BE2C (cell line): ENCODE data around the gene P3H4.

Experiments
- DNase-seq: peaks from one replicate; pipeline ENCODE4 v3.0.0-alpha.2; 2020
- H3K27me3 ChIP-seq: fragments of 250-450 bp; sonication (Bioruptor Pico); 2 replicates; pipeline ENCODE4 v1.5.1; 2020; ENCODE audit warnings: mild to moderate bottlenecking
- H3K36me3 ChIP-seq: fragments of 250-450 bp; sonication (Bioruptor Pico); 2 replicates; pipeline ENCODE4 v1.5.1; 2020; ENCODE audit warnings: mild to moderate bottlenecking
- H3K4me1 ChIP-seq: fragments of 250-450 bp; sonication (Bioruptor Pico); 2 replicates; pipeline ENCODE4 v1.5.1; 2020
- H3K4me3 ChIP-seq: 2 replicates; pipeline ENCODE4 v1.5.1; 2011; ENCODE audit warnings: low read depth, low read length
- H3K9me3 ChIP-seq: fragments of 250-450 bp; sonication (Bioruptor Pico); 2 replicates; pipeline ENCODE4 v1.5.1; 2020
- CTCF ChIP-seq: IDR thresholded peaks from 2 replicates; pipeline ENCODE4 v1.5.1; 2012; ENCODE audit warnings: mild to moderate bottlenecking, low read depth, low read length

P3H4 gene

GRCh38 chr17:41794540-41794975, 17.2 kb downstream of the P3H4 start:
- Histone ChIP-seq H3K36me3 (no peaks in the 10 kb centered on the region), H3K27me3 (no peaks in the 10 kb centered on the region), H3K9me3 (no peaks in the 10 kb centered on the region), H3K4me1 (peaks cover 14% of the 10 kb centered on the region), H3K4me3 (no peak overlapping the region)
- DNase-seq, result no peak
- TF ChIP-seq CTCF, result no peak

GRCh38 chr17:41793784-41794539, 17.8 kb downstream of the P3H4 start:
- Histone ChIP-seq H3K9me3 (no peaks in the 10 kb centered on the region), H3K4me3 (no peak overlapping the region), H3K36me3 (no peaks in the 10 kb centered on the region), H3K27me3 (no peaks in the 10 kb centered on the region), H3K4me1 (peaks cover 14% of the 10 kb centered on the region)
- TF ChIP-seq CTCF, result no peak
- no peak for DNase-seq

GRCh38 chr17:41792845-41793783, 18.6 kb downstream of the P3H4 start:
- TF ChIP-seq CTCF, result no peak
- Histone ChIP-seq H3K9me3 (no peaks in the 10 kb centered on the region), H3K4me3 (no peak overlapping the region), H3K4me1 (peaks cover 14% of the 10 kb centered on the region), H3K36me3 (no peaks in the 10 kb centered on the region), H3K27me3 (no peaks in the 10 kb centered on the region)
- peak; percentile 52 for DNase-seq

- Histone ChIP-seq H3K9me3 (no peaks in the 10 kb centered on the region), H3K4me1 (peaks cover 4% of the 10 kb centered on the region), H3K36me3 (no peaks in the 10 kb centered on the region), H3K4me3 (no peak overlapping the region), H3K27me3 (no peaks in the 10 kb centered on the region)
- DNase-seq, result no peak
- no peak for TF ChIP-seq CTCF
Measured at GRCh38 chr17:41787021-41787418, 24.7 kb downstream of the P3H4 start.

- H3K9me3 ChIP-seq, result no peaks in the 10 kb centered on the region
- peak; percentile 100 for DNase-seq
- no peaks in the 10 kb centered on the region for H3K27me3 ChIP-seq
- no peaks in the 10 kb centered on the region for H3K36me3 ChIP-seq
- H3K4me3 ChIP-seq, result peak within 1 kb of the TSS; percentile 61
- peak; percentile 46 for TF ChIP-seq CTCF
- H3K4me1 ChIP-seq, result peaks cover 7% of the 10 kb centered on the region
Measured at GRCh38 chr17:41786227-41787020, 25.3 kb downstream of the P3H4 start, which contains the start of gene JUP. Gene JUP, minus strand, starts transcription at chr17:41786711. Its CDS starts 14,857 bp downstream, at chr17:41771854.
